GM19372 (cell line): Measurements from ENCODE around the gene TMEM87B.

Experiments used
- ATAC-seq: cut with Tn5 transposase; IDR thresholded peaks from one replicate; pipeline ENCODE4 v1.9.1; 2021; ENCODE audit warnings: mild to moderate bottlenecking, low read depth, moderate library complexity; ENCODE audit not compliant: unreplicated experiment

Gene TMEM87B

GRCh38 chr2:112054847-112055729, at the start of gene TMEM87B:
TMEM87B (plus strand) TSS chr2:112055269; CDS start chr2:112055592, 323 bp downstream.
- ATAC-seq = peak; percentile 46

- ATAC-seq = no peak
These were observed 49.5 kb upstream of the TMEM87B start for GRCh38 chr2:112005406-112006075.

GRCh38 chr2:112006076-112006410, 49.0 kb upstream of the TMEM87B start:
- ATAC-seq = no peak

- ATAC-seq = no peak
These were observed 47.6 kb upstream of the TMEM87B start for GRCh38 chr2:112007493-112007892.

- no peak for ATAC-seq
These were observed 46.1 kb upstream of the TMEM87B start for GRCh38 chr2:112008910-112009485.

- ATAC-seq = no peak
These were observed 44.3 kb upstream of the TMEM87B start for GRCh38 chr2:112010751-112011150.

GRCh38 chr2:112012556-112012955, 42.5 kb upstream of the TMEM87B start:
- ATAC-seq = no peak

- no peak for ATAC-seq
These were observed 36.2 kb upstream of the TMEM87B start for GRCh38 chr2:112018846-112019245.

- ATAC-seq = no peak
These were observed 35.5 kb upstream of the TMEM87B start for GRCh38 chr2:112019569-112019982.

GRCh38 chr2:112020561-112020960, 34.5 kb upstream of the TMEM87B start:
- ATAC-seq = no peak

- ATAC-seq = no peak
These were observed 33.8 kb upstream of the TMEM87B start for GRCh38 chr2:112021290-112021689.

- no peak for ATAC-seq
These were observed 33.3 kb upstream of the TMEM87B start for GRCh38 chr2:112021781-112022231.

- no peak for ATAC-seq
These were observed 31.4 kb upstream of the TMEM87B start for GRCh38 chr2:112023707-112024106.

- ATAC-seq = no peak
These were observed 30.8 kb upstream of the TMEM87B start for GRCh38 chr2:112024231-112024630.

GRCh38 chr2:112024896-112025491, 30.1 kb upstream of the TMEM87B start:
- ATAC-seq = no peak

GRCh38 chr2:112026509-112026908, 28.6 kb upstream of the TMEM87B start:
- no peak for ATAC-seq

- ATAC-seq = no peak
These were observed 27.3 kb upstream of the TMEM87B start for GRCh38 chr2:112027767-112028166.

GRCh38 chr2:112029164-112029563, 25.9 kb upstream of the TMEM87B start:
- no peak for ATAC-seq

GRCh38 chr2:112031473-112032223, 23.4 kb upstream of the TMEM87B start:
- ATAC-seq = no peak

- no peak for ATAC-seq
These were observed 22.9 kb upstream of the TMEM87B start for GRCh38 chr2:112032224-112032586.
